H1 (cell line): Measurements from ENCODE around the gene CPA3. TPM values are rescaled to one million over a fixed set of nuclear protein-coding genes. Genes with fewer than 3 reads are reported as not detected.

ENCODE experiments used
- CTCF ChIA-PET: fragments of 300-600 bp; sonication (Branson Sonifier 250); formaldehyde crosslinking; loops from one replicate; lab custom pipeline; 2021; ENCODE audit not compliant: partially characterized antibody; lab: Charles Lee
- POLR2A ChIA-PET: fragments of 300-600 bp; sonication (Branson Sonifier 250); formaldehyde crosslinking; loops from one replicate; lab custom pipeline; 2021; ENCODE audit warnings: inconsistent platforms; ENCODE audit not compliant: partially characterized antibody; lab: Charles Lee
- DNase-seq, 2 experiments: peaks; one replicate each; pipeline versions ENCODE4 v3.0.0 to v3.0.0-alpha.2; 2010 to 2022; ENCODE audit warnings: low spot score in 2 of 2, low read depth in 1 of 2, mixed read lengths in 1 of 2
- FAIRE-seq: peaks from 2 replicates; lab custom pipeline; 2011; peaks lifted over from hg19 to GRCh38; lab: Jason Lieb, UNC
- H2AFZ ChIP-seq: 2 replicates; pipeline ENCODE4 v1.8.1; 2012; ENCODE audit warnings: low read length, inconsistent platforms
- H2AK5ac ChIP-seq: 2 replicates; pipeline ENCODE4 v1.6.1; 2013; ENCODE audit warnings: low read depth, low read length
- H2BK120ac ChIP-seq: replicated peaks from 2 replicates; pipeline ENCODE3; 2013; ENCODE audit warnings: low read depth, low read length, inconsistent platforms
- H2BK12ac ChIP-seq: 2 replicates; pipeline ENCODE4 v1.6.1; 2013; ENCODE audit warnings: low read depth, low read length
- H2BK15ac ChIP-seq: 2 replicates; pipeline ENCODE4 v1.6.1; 2013; ENCODE audit warnings: low read length
- H2BK20ac ChIP-seq: 2 replicates; pipeline ENCODE4 v1.6.1; 2013; ENCODE audit warnings: low read length
- H2BK5ac ChIP-seq: 2 replicates; pipeline ENCODE4 v1.6.1; 2013; ENCODE audit warnings: low read depth, low read length
- H3K14ac ChIP-seq: 2 replicates; pipeline ENCODE4 v1.6.1; 2013; ENCODE audit warnings: inconsistent platforms; ENCODE audit not compliant: insufficient read length
- H3K18ac ChIP-seq: 2 replicates; pipeline ENCODE4 v1.6.1; 2013; ENCODE audit warnings: low read length; ENCODE audit errors: extremely low read depth
- H3K23ac ChIP-seq: 2 replicates; pipeline ENCODE4 v1.6.1; 2013; ENCODE audit warnings: inconsistent platforms; ENCODE audit not compliant: insufficient read length
- H3K23me2 ChIP-seq: 2 replicates; pipeline ENCODE4 v1.6.1; 2013; ENCODE audit warnings: low read depth, low read length
- H3K27ac ChIP-seq: 2 replicates; pipeline ENCODE4 v1.6.1; 2011; ENCODE audit warnings: low read depth, low read length, inconsistent platforms
- H3K27me3 ChIP-seq, 4 experiments: replicated peaks in 1 of 4; 1 replicate in 1 of 4; 2 replicates in 3 of 4; pipeline versions ENCODE4 v1.6.1 to v1.8.1; 2011 to 2013; ENCODE audit warnings: low read length in 3 of 4, mild to moderate bottlenecking in 3 of 4, inconsistent platforms in 2 of 4, mixed read lengths in 2 of 4, moderate library complexity in 1 of 4; ENCODE audit not compliant: control insufficient read depth in 3 of 4, insufficient read depth in 3 of 4; ENCODE audit errors: extremely low read depth in 1 of 4
- H3K36me3 ChIP-seq, 4 experiments: 2 replicates each; pipeline versions ENCODE4 v1.6.1 to v1.8.1; 2011 to 2013; ENCODE audit warnings: mild to moderate bottlenecking in 4 of 4, low read length in 3 of 4, moderate library complexity in 2 of 4, control low read depth in 1 of 4, inconsistent platforms in 1 of 4; ENCODE audit not compliant: insufficient read depth in 4 of 4, control insufficient read depth in 2 of 4
- H3K4ac ChIP-seq: replicated peaks from 2 replicates; pipeline ENCODE3; 2013; ENCODE audit warnings: low read length, low read depth, mixed read lengths, inconsistent platforms; ENCODE audit not compliant: insufficient read length
- H3K4me1 ChIP-seq, 4 experiments: replicated peaks in 1 of 4; 1 replicate in 1 of 4; 2 replicates in 3 of 4; pipeline versions ENCODE4 v1.6.1 to v1.8.1; 2011 to 2013; ENCODE audit warnings: low read length in 3 of 4, inconsistent platforms in 2 of 4, mixed read lengths in 1 of 4; ENCODE audit not compliant: insufficient read depth in 4 of 4, control insufficient read depth in 3 of 4
- H3K4me2 ChIP-seq, 2 experiments: 2 replicates each; pipeline versions ENCODE4 v1.6.1 to v1.8.1; 2011 to 2013; ENCODE audit warnings: low read depth in 2 of 2, low read length in 2 of 2, control low read depth in 1 of 2, inconsistent platforms in 1 of 2, mild to moderate bottlenecking in 1 of 2; ENCODE audit not compliant: insufficient read depth in 1 of 2
- H3K4me3 ChIP-seq, 4 experiments: fragments of 200-600, 300-600 bp in 1 of 4; sonication (generic), shearing (Covaris generic), sonication (Bioruptor Twin) in 1 of 4; 2 replicates each; pipeline versions ENCODE4 v1.5.1 to v1.8.1; 2011 to 2016; ENCODE audit warnings: low read length in 4 of 4, low read depth in 3 of 4, control low read depth in 2 of 4, inconsistent platforms in 2 of 4, mild to moderate bottlenecking in 2 of 4, mixed read lengths in 1 of 4, moderate library complexity in 1 of 4; ENCODE audit not compliant: insufficient read depth in 2 of 4; ENCODE audit errors: extremely low read depth in 1 of 4
- H3K56ac ChIP-seq: replicated peaks from 2 replicates; pipeline ENCODE3; 2013; ENCODE audit warnings: low read depth, mild to moderate bottlenecking, mixed read lengths, low read length, inconsistent platforms; ENCODE audit not compliant: insufficient read length
- H3K79me1 ChIP-seq: 2 replicates; pipeline ENCODE4 v1.6.1; 2013; ENCODE audit warnings: low read depth, low read length, control low read depth
- H3K79me2 ChIP-seq, 2 experiments: 2 replicates each; pipeline versions ENCODE4 v1.6.1 to v1.8.1; 2012 to 2013; ENCODE audit warnings: low read length in 2 of 2, mild to moderate bottlenecking in 2 of 2, inconsistent platforms in 1 of 2; ENCODE audit not compliant: insufficient read depth in 2 of 2, control insufficient read depth in 1 of 2
- H3K9ac ChIP-seq, 4 experiments: replicated peaks in 1 of 4; 1 replicate in 1 of 4; 2 replicates in 3 of 4; pipeline versions ENCODE4 v1.6.1 to v1.8.1; 2011 to 2013; ENCODE audit warnings: low read depth in 3 of 4, low read length in 3 of 4, control low read depth in 2 of 4, mild to moderate bottlenecking in 2 of 4, moderate library complexity in 2 of 4, inconsistent platforms in 1 of 4; ENCODE audit errors: extremely low read depth in 1 of 4
- H3K9me3 ChIP-seq, 2 experiments: 2 replicates each; pipeline versions ENCODE4 v1.6.1 to v1.8.1; 2012 to 2013; ENCODE audit warnings: mild to moderate bottlenecking in 2 of 2, moderate library complexity in 2 of 2, control low read depth in 1 of 2, inconsistent platforms in 1 of 2, low read depth in 1 of 2, low read length in 1 of 2, mixed read lengths in 1 of 2; ENCODE audit not compliant: insufficient read depth in 2 of 2
- H4K20me1 ChIP-seq, 2 experiments: replicated peaks in 1 of 2; 2 replicates each; pipeline versions ENCODE3 to v1.8.1; 2011 to 2013; ENCODE audit warnings: inconsistent platforms in 2 of 2, low read length in 2 of 2, mild to moderate bottlenecking in 1 of 2; ENCODE audit not compliant: insufficient read depth in 2 of 2, control insufficient read depth in 1 of 2
- H4K5ac ChIP-seq: 2 replicates; pipeline ENCODE4 v1.6.1; 2013; ENCODE audit warnings: low read length, low read depth, mixed read lengths, inconsistent platforms; ENCODE audit not compliant: insufficient read length
- H4K8ac ChIP-seq: 2 replicates; pipeline ENCODE4 v1.8.0; 2013; ENCODE audit warnings: mild to moderate bottlenecking, moderate library complexity, low read length, inconsistent platforms; ENCODE audit not compliant: insufficient read depth; ENCODE audit errors: extremely low read depth
- H4K91ac ChIP-seq: replicated peaks from 2 replicates; pipeline ENCODE3; 2013; ENCODE audit warnings: low read length, mixed read lengths, inconsistent platforms; ENCODE audit not compliant: insufficient read length
- POU5F1 ChIP-seq: IDR thresholded peaks from 2 replicates; pipeline ENCODE4 v1.6.1; 2011; ENCODE audit warnings: low read depth, mild to moderate bottlenecking, low read length, moderate library complexity
- SP1 ChIP-seq: IDR thresholded peaks from 2 replicates; pipeline ENCODE4 v1.6.1; 2011; ENCODE audit warnings: low read depth, low read length
- SP4 ChIP-seq: IDR thresholded peaks from 2 replicates; pipeline ENCODE4 v1.6.1; 2012; ENCODE audit warnings: low read length, inconsistent platforms
- polyA plus RNA-seq, 7 experiments: library from polyadenylated mRNA; depleted of rRNA in 3 of 7; stranded (reverse) in 5 of 7; unstranded in 2 of 7; fragments of >200 nt in 5 of 7; fragments of 200-250 nt in 2 of 7; gene quantifications; 1 replicate in 5 of 7; 2 replicates in 1 of 7; 4 replicates in 1 of 7; pipeline versions ENCODE4 v1.2.1 to v1.2.3, GENCODE V29; 2011 to 2013; ENCODE audit warnings: missing spikeins in 2 of 7, mixed read lengths in 2 of 7
- total RNA-seq: library from RNA; stranded (reverse); fragmentation: NEBNext Ultra II Directional; extraction: Animal tissue kit (Norgen Biotek cat#: 25700); gene quantifications from 2 replicates; pipeline ENCODE4 v1.2.1, GENCODE V29; 2021

CPA3 gene
- total and polyA plus RNA-seq, 2 of the 8 experiments (the other 6 are each of a cell fraction or from before 2014, with no cell fraction given), result not detected

DNA sequence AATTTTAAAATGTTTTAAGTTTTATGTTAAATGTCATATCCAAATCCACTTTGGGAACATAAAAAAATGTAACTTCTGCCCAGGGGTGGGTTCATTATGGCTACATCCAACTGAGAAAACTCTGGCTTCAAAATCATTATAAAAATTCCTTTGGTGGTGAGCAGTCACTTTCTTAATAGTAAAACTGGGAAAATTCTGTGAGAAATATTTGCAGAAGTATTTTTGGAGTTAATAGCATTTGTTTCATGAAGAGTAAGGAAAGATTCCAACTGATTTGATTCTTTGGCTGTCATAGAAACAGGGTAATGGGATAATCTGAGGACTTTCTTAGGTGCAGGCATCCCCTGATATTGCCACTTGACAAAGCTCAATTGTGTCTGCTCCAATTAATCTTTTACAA is 38.8 kb downstream of the CPA3 start:
- POLR2A ChIA-PET, result no interaction called here
- DNase-seq, result no peak
- TF ChIP-seq SP1 (no peak), POU5F1 (no peak), SP4 (no peak)

More for the DNA sequence above, 38.8 kb downstream of the CPA3 start:
- H3K56ac ChIP-seq, result no peak overlapping the region
- no peak overlapping the region for H3K9ac ChIP-seq
- H3K14ac ChIP-seq, result no peak overlapping the region
- no peaks in the 10 kb centered on the region for H3K79me1 ChIP-seq
- no peaks in the 10 kb centered on the region for H3K4me1 ChIP-seq
- no peak overlapping the region for H3K27ac ChIP-seq
- H2BK20ac ChIP-seq, result no peak overlapping the region
- no peak overlapping the region for H4K8ac ChIP-seq
- H2BK5ac ChIP-seq, result no peak overlapping the region
- no peak overlapping the region for H3K4ac ChIP-seq
- CTCF ChIA-PET, result interaction anchor here (0.6 kb wide), 1 partner anchor 28 kb away, joined by 5 read pairs; no protein-coding TSS in a partner anchor
- no peak overlapping the region for H2AK5ac ChIP-seq
- H3K9me3 ChIP-seq, result no peaks in the 10 kb centered on the region
- no peak overlapping the region for H4K91ac ChIP-seq
- no peak overlapping the region for H4K5ac ChIP-seq
- no peak overlapping the region for H3K4me3 ChIP-seq
- no peak overlapping the region for H2BK120ac ChIP-seq
- no peak overlapping the region for H2BK15ac ChIP-seq
- H3K23me2 ChIP-seq, result no peaks in the 10 kb centered on the region
- H3K36me3 ChIP-seq, result no peaks in the 10 kb centered on the region
- H3K18ac ChIP-seq, result no peak overlapping the region
- no peaks in the 10 kb centered on the region for H3K79me2 ChIP-seq
- FAIRE-seq, result no peak
- no peaks in the 10 kb centered on the region for H4K20me1 ChIP-seq
- no peak overlapping the region for H2BK12ac ChIP-seq
- H3K27me3 ChIP-seq, result no peaks in the 10 kb centered on the region
- no peak overlapping the region for H3K23ac ChIP-seq
- no peak overlapping the region for H3K4me2 ChIP-seq
- H2AFZ ChIP-seq, result no peak overlapping the region
